ENCODE data around the gene RUNX1. TPM values are rescaled to one million over a fixed set of nuclear protein-coding genes. Genes with fewer than 3 reads are reported as not detected.

The RUNX1 gene
- total RNA-seq, 1 experiment from 2014 or later: 55.2 TPM

DNA sequence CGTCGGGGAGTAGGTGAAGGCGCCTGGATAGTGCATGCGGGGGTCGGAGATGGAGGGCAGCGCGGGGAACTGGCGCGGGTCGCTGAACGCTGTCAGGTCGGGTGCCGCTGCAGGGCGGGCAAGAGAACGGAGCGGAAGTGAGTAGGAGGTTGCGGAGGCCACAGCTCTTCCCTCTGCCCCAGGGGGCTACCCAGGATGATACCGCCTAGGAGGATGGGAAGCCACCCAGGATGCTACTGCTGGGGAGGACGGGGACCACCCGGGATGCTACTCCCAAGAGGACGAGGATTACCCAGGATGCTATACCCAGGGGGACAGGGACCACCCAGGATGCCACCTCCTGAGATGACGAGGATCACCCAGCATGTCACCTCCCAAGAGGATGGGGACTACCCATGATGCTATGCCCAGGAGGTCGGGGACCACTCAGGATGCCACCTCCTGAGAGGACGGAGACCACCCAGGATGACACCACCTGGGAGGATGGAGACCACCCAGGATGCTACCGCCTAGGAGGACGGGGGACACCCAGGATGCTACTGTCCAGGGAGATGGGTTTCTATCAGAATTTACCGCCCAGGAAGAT is 256.5 kb downstream of the RUNX1 start:
- TF ChIP-seq EZH2 (IDR thresholded peaks at IDR 0.05; ENCODE audit: low read length, unreplicated experiment): no peak
- TF ChIP-seq EZH2phosphoT487 (IDR thresholded peaks at IDR 0.05; ENCODE audit: borderline replicate concordance, low read length): no peak
- Histone ChIP-seq H3K27ac (ENCODE audit: low read length) (no peak overlapping the region), H3K4me3 (ENCODE audit: low read length) (no peak overlapping the region), H3K4me1 (ENCODE audit: insufficient read depth, low read length) (peaks cover 41% of the 10 kb centered on the region), H3K36me3 (ENCODE audit: low read depth, low read length) (peaks cover 46% of the 10 kb centered on the region), H3F3A (ENCODE audit: low read length, unreplicated experiment) (peaks cover 22% of the 10 kb centered on the region), H3K27me3 (ENCODE audit: low read length) (no peaks in the 10 kb centered on the region), H4K20me1 (ENCODE audit: low read length) (no peaks in the 10 kb centered on the region; the same call in 1 of the 2 replicates), H3K4me2 (ENCODE audit: low read length) (no peak overlapping the region), H3K9me3 (ENCODE audit: low read length) (no peaks in the 10 kb centered on the region), H2AFZ (ENCODE audit: low read length) (no peak overlapping the region), H3K9me2 (replicated peaks; ENCODE audit: low read length) (no peaks in the 10 kb centered on the region), H3K9ac (ENCODE audit: low read length) (no peak overlapping the region), H3K79me2 (ENCODE audit: low read length) (peaks cover 10% of the 10 kb centered on the region)
- intact Hi-C loops (cut with micrococcal nuclease): no loop called here
- ATAC-seq (no peak), DNase-seq (no peak)
- ChIA-PET POLR2A (ENCODE audit: unreplicated experiment) (no interaction called here), CTCF (no interaction called here)
- no TSS peak for BruUV-seq (replicated peaks)

DNA sequence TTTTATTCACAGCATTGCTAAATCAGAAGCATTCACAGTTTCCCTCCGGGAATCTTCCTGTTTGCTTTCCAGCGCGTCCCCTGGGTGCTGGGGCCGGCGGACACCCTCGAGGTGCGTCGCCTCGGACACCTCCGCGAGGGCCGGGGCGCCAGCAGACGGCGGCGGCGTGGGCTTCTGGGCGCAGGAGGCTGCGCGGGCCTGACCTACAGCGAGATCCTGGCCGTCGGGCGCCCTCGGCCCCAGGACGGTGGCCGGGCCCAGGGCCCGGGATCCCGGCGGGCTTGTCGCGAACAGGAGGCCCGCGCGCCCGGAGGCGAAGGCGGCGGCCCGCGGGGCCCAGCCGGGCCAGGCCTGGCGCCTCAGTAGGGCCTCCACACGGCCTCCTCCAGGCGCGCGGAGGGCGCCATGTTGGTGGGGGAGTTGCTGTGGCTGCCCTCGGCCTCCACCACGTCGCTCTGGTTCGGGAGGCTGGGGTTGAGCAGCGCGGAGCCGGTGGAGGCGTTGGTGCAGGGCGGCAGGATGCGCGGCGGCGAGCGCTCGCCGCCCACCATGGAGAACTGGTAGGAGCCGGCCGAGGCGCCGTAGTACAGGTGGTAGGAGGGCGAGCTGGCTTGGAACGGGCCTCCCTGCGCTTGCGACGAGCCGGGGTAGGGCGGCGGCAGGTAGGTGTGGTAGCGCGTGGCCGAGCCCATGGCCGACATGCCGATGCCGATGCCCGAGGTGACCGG is 257.2 kb downstream of the RUNX1 start:
- H3K9me3 ChIP-seq (ENCODE audit: low read length): no peaks in the 10 kb centered on the region
- H3K9me2 ChIP-seq (replicated peaks; ENCODE audit: low read length): no peaks in the 10 kb centered on the region
- H4K20me1 ChIP-seq (ENCODE audit: low read length): no peaks in the 10 kb centered on the region; the same call in 1 of the 2 replicates
- H3K4me3 ChIP-seq (ENCODE audit: low read length): no peak overlapping the region
- DNase-seq: no peak
- H3K36me3 ChIP-seq (ENCODE audit: low read depth, low read length): peaks cover 40% of the 10 kb centered on the region
- H3K27me3 ChIP-seq (ENCODE audit: low read length): no peaks in the 10 kb centered on the region
- intact Hi-C loops (cut with micrococcal nuclease): no loop called here
- no peak overlapping the region for H2AFZ ChIP-seq (ENCODE audit: low read length)
- CTCF ChIA-PET: interaction anchor here (1.3 kb wide), 1 partner anchor 46 kb away, joined by 7 read pairs; no protein-coding TSS in a partner anchor
- POLR2A ChIA-PET (ENCODE audit: unreplicated experiment): interaction anchor here (0.6 to 0.7 kb wide), 2 partner anchors 44 to 53 kb away, joined by 3 to 4 read pairs; no protein-coding TSS in a partner anchor
- TF ChIP-seq EZH2 (IDR thresholded peaks at IDR 0.05; ENCODE audit: low read length, unreplicated experiment) (no peak), EZH2phosphoT487 (IDR thresholded peaks at IDR 0.05; ENCODE audit: borderline replicate concordance, low read length) (no peak)
- TF ChIP-seq, protein P1, sequence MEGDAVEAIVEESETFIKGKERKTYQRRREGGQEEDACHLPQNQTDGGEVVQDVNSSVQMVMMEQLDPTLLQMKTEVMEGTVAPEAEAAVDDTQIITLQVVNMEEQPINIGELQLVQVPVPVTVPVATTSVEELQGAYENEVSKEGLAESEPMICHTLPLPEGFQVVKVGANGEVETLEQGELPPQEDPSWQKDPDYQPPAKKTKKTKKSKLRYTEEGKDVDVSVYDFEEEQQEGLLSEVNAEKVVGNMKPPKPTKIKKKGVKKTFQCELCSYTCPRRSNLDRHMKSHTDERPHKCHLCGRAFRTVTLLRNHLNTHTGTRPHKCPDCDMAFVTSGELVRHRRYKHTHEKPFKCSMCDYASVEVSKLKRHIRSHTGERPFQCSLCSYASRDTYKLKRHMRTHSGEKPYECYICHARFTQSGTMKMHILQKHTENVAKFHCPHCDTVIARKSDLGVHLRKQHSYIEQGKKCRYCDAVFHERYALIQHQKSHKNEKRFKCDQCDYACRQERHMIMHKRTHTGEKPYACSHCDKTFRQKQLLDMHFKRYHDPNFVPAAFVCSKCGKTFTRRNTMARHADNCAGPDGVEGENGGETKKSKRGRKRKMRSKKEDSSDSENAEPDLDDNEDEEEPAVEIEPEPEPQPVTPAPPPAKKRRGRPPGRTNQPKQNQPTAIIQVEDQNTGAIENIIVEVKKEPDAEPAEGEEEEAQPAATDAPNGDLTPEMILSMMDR (conservative IDR thresholded peaks at IDR 0.05; ENCODE audit: low read depth, low read length): no peak
- peaks cover 10% of the 10 kb centered on the region for H3K79me2 ChIP-seq (ENCODE audit: low read length)
- peaks cover 16% of the 10 kb centered on the region for H3F3A ChIP-seq (ENCODE audit: low read length, unreplicated experiment)
- H3K9ac ChIP-seq (ENCODE audit: low read length): no peak overlapping the region
- ATAC-seq: no peak
- no TSS peak for BruUV-seq (replicated peaks)
- peaks cover 34% of the 10 kb centered on the region for H3K4me1 ChIP-seq (ENCODE audit: insufficient read depth, low read length)
- no peak overlapping the region for H3K4me2 ChIP-seq (ENCODE audit: low read length)
- no peak overlapping the region for H3K27ac ChIP-seq (ENCODE audit: low read length)

DNA sequence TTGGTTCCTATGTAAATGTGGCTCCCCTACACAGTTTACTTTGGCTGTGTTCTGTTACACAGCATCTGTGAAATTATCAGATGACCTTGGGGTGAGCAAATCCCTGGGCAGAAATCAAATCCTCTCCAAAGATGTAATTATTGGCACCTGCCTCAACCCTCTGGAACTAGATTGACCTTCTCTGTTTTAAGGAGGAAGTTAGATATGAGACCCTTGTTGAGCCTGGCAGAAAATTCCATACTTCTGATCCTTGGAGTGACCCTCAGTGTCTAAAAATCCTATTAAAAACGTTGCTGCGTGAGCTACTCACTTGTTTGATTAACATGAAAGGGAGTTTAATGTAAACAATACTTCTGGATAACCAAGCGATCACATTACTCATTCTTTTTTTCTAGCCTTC is 258.3 kb downstream of the RUNX1 start:
- H3K4me3 ChIP-seq (ENCODE audit: low read length): no peak overlapping the region
- H3K4me1 ChIP-seq (ENCODE audit: insufficient read depth, low read length): peaks cover 23% of the 10 kb centered on the region
- no peaks in the 10 kb centered on the region for H3K9me3 ChIP-seq (ENCODE audit: low read length)
- no peaks in the 10 kb centered on the region for H3K27me3 ChIP-seq (ENCODE audit: low read length)
- peak; percentile 43 for DNase-seq
- H2AFZ ChIP-seq (ENCODE audit: low read length): no peak overlapping the region
- no peak for TF ChIP-seq EZH2phosphoT487 (IDR thresholded peaks at IDR 0.05; ENCODE audit: borderline replicate concordance, low read length)
- no peak for TF ChIP-seq EZH2 (IDR thresholded peaks at IDR 0.05; ENCODE audit: low read length, unreplicated experiment)
- TF ChIP-seq, protein P1 (conservative IDR thresholded peaks at IDR 0.05; ENCODE audit: low read depth, low read length): no peak
- H3K4me2 ChIP-seq (ENCODE audit: low read length): no peak overlapping the region
- peaks cover 30% of the 10 kb centered on the region for H3K36me3 ChIP-seq (ENCODE audit: low read depth, low read length)
- no peaks in the 10 kb centered on the region; the same call in 1 of the 2 replicates for H4K20me1 ChIP-seq (ENCODE audit: low read length)
- peaks cover 5% of the 10 kb centered on the region for H3F3A ChIP-seq (ENCODE audit: low read length, unreplicated experiment)
- no peaks in the 10 kb centered on the region for H3K9me2 ChIP-seq (replicated peaks; ENCODE audit: low read length)
- ChIA-PET CTCF (interaction anchor here (1.3 kb wide), 1 partner anchor 45 kb away, joined by 7 read pairs; no protein-coding TSS in a partner anchor), POLR2A (ENCODE audit: unreplicated experiment) (interaction anchor here (0.7 kb wide), 1 partner anchor 55 kb away, joined by 4 read pairs; no protein-coding TSS in a partner anchor)
- no TSS peak for BruUV-seq (replicated peaks)
- no peak overlapping the region for H3K9ac ChIP-seq (ENCODE audit: low read length)
- peak; percentile 7; the same call in 1 of the 2 replicates for ATAC-seq
- intact Hi-C loops (cut with micrococcal nuclease): no loop called here
- peaks cover 10% of the 10 kb centered on the region for H3K79me2 ChIP-seq (ENCODE audit: low read length)
- H3K27ac ChIP-seq (ENCODE audit: low read length): no peak overlapping the region
